A549 (cell line): ENCODE measurements around the gene ARVCF. TPM values are rescaled to one million over a fixed set of nuclear protein-coding genes. Genes with fewer than 3 reads are reported as not detected.
A peak's percentile ranks its signal among the peaks of the same experiment; 100 is the strongest.

Experiments
- ATAC-seq, 2 experiments: fragments of 200-7000 bp in 1 of 2; fragments of >200 bp in 1 of 2; cut with Nextera tagmentation in 1 of 2; cut with Tn5 transposase in 1 of 2; 3 replicates each; pipeline versions ENCODE4 v1.8.0 to v1.9.1; 2018 to 2020; ENCODE audit warnings: mild to moderate bottlenecking in 1 of 2, moderate library complexity in 1 of 2
- CTCF ChIA-PET: fragments of 300-600 bp; sonication (Branson Sonifier 250); formaldehyde crosslinking; extraction: SDS; loops from one replicate; lab custom pipeline; 2021; ENCODE audit warnings: antibody characterized with exemption, inconsistent platforms; lab: Yijun Ruan, JAX
- POLR2A ChIA-PET: fragments of 350-600 bp; formaldehyde crosslinking; extraction: SDS; loops from one replicate; lab custom pipeline; 2021; ENCODE audit warnings: antibody characterized with exemption, inconsistent platforms; lab: Yijun Ruan, JAX
- DNase-seq, 2 experiments: peaks; one replicate each; pipeline versions ENCODE4 v3.0.0 to v3.0.0-alpha.2; 2011 to 2016; ENCODE audit warnings: low read depth in 1 of 2, low spot score in 1 of 2
- FAIRE-seq: peaks from 2 replicates; lab custom pipeline; 2011; peaks lifted over from hg19 to GRCh38; lab: Jason Lieb, UNC
- H3K27ac ChIP-seq, 2 experiments: fragments of >200 bp; sonication (Bioruptor Twin); formaldehyde crosslinking; 3 replicates each; pipeline ENCODE4 v1.5.1; 2016 to 2017
- H3K4me1 ChIP-seq: fragments of >200 bp; sonication (Bioruptor Twin); formaldehyde crosslinking; 3 replicates; pipeline ENCODE4 v1.6.1; 2016
- H3K4me2 ChIP-seq: fragments of >200 bp; sonication (Bioruptor Twin); formaldehyde crosslinking; 3 replicates; pipeline ENCODE4 v1.6.1; 2016
- H3K4me3 ChIP-seq: fragments of >200 bp; sonication (Bioruptor Twin); formaldehyde crosslinking; 3 replicates; pipeline ENCODE4 v1.5.1; 2016
- H3K9me3 ChIP-seq: fragments of >200 bp; sonication (Bioruptor Twin); formaldehyde crosslinking; 3 replicates; pipeline ENCODE4 v1.6.1; 2016
- ATOH8 ChIP-seq: fragments of 250-450 bp; sonication (Bioruptor Pico); IDR thresholded peaks from 2 replicates; pipeline ENCODE4 v1.5.0; 2020; ENCODE audit warnings: low read depth, mild to moderate bottlenecking, moderate library complexity
- BHLHE40 ChIP-seq: IDR thresholded peaks from 2 replicates; pipeline ENCODE4 v1.6.1; 2012; ENCODE audit warnings: low read depth, low read length, inconsistent platforms
- E2F6 ChIP-seq: IDR thresholded peaks from 2 replicates; pipeline ENCODE4 v1.6.1; 2012; ENCODE audit warnings: low read depth, borderline replicate concordance
- EHMT2 ChIP-seq: fragments of 200-600 bp; sonication (generic); IDR thresholded peaks from 2 replicates; pipeline ENCODE4 v1.6.1; 2016; ENCODE audit warnings: antibody characterized with exemption, low read depth, mild to moderate bottlenecking, moderate library complexity
- GATA3 ChIP-seq: IDR thresholded peaks from 2 replicates; pipeline ENCODE4 v1.6.1; 2012; ENCODE audit warnings: borderline replicate concordance
- HEYL ChIP-seq: fragments of 250-450 bp; sonication (Bioruptor Pico); IDR thresholded peaks from 2 replicates; pipeline ENCODE4 v1.8.0; 2021; ENCODE audit warnings: mild to moderate bottlenecking, moderate library complexity
- HOXB13 ChIP-seq: fragments of 250-450 bp; sonication (Bioruptor Pico); IDR thresholded peaks from 2 replicates; pipeline ENCODE4 v1.5.0; 2020; ENCODE audit warnings: low read depth, mild to moderate bottlenecking, moderate library complexity
- KDM5A ChIP-seq: fragments of 200-600 bp; sonication (generic); IDR thresholded peaks from 2 replicates; pipeline ENCODE4 v1.6.1; 2016; ENCODE audit warnings: antibody characterized with exemption, mild to moderate bottlenecking
- MAX ChIP-seq: IDR thresholded peaks from 2 replicates; pipeline ENCODE4 v1.6.1; 2012
- NR3C1 ChIP-seq: fragments of >200 bp; sonication (Bioruptor Twin); formaldehyde crosslinking; IDR thresholded peaks from 3 replicates; pipeline ENCODE4 v1.6.1; 2017
- PHF8 ChIP-seq: fragments of 200-600 bp; sonication (generic); IDR thresholded peaks from 2 replicates; pipeline ENCODE4 v1.6.1; 2016; ENCODE audit warnings: low read depth, mild to moderate bottlenecking, antibody characterized with exemption, moderate library complexity, borderline replicate concordance
- RAD21 ChIP-seq, 2 experiments: fragments of >200 bp in 1 of 2; sonication (Bioruptor Twin) in 1 of 2; formaldehyde crosslinking in 1 of 2; IDR thresholded peaks in 1 of 2; conservative IDR thresholded peaks in 1 of 2; 2 replicates in 1 of 2; 3 replicates in 1 of 2; pipeline ENCODE4 v1.6.1; 2012 to 2018; ENCODE audit warnings: inconsistent platforms in 1 of 2
- RARB ChIP-seq: fragments of 250-450 bp; sonication (Bioruptor Pico); IDR thresholded peaks from 2 replicates; pipeline ENCODE4 v1.8.0; 2021; ENCODE audit warnings: mild to moderate bottlenecking, moderate library complexity
- RCOR1 ChIP-seq: fragments of 150-350 bp; IDR thresholded peaks from 2 replicates; pipeline ENCODE4 v1.6.1; 2014; ENCODE audit warnings: antibody characterized with exemption, low read length, low read depth
- TFCP2L1 ChIP-seq: fragments of 250-450 bp; sonication (Bioruptor Pico); IDR thresholded peaks from 2 replicates; pipeline ENCODE4 v1.5.0; 2021; ENCODE audit warnings: mild to moderate bottlenecking
- TP53 ChIP-seq: fragments of 250-450 bp; sonication (Bioruptor Pico); IDR thresholded peaks from 2 replicates; pipeline ENCODE4 v1.5.0; 2021; ENCODE audit warnings: mild to moderate bottlenecking, moderate library complexity
- ZSCAN20 ChIP-seq: fragments of 250-450 bp; sonication (Bioruptor Pico); IDR thresholded peaks from 2 replicates; pipeline ENCODE4 v1.8.0; 2022; ENCODE audit warnings: mild to moderate bottlenecking, moderate library complexity
- WGBS: methylation state at CpG from one replicate; pipeline ENCODE4 v1.1.6; 2017; ENCODE audit errors: missing lambda C conversion rate; 5-methylcytosine and 5-hydroxymethylcytosine counted together
- polyA plus RNA-seq, 4 experiments: library from polyadenylated mRNA; depleted of rRNA in 3 of 4; stranded (reverse); fragments of >200 nt; fragmentation: RNase III in 1 of 4; extraction: RNeasy Plus Mini Kit Qiagen cat#74134 plus additional on column Dnase treatment in 1 of 4; gene quantifications; 2 replicates in 3 of 4; 3 replicates in 1 of 4; pipeline ENCODE4 v1.2.3, GENCODE V29; 2011 to 2017

Gene ARVCF
- polyA plus RNA-seq, 2 of the 4 experiments (the other 2 are of a cell fraction): 0.81 to 2.1 TPM

DNA sequence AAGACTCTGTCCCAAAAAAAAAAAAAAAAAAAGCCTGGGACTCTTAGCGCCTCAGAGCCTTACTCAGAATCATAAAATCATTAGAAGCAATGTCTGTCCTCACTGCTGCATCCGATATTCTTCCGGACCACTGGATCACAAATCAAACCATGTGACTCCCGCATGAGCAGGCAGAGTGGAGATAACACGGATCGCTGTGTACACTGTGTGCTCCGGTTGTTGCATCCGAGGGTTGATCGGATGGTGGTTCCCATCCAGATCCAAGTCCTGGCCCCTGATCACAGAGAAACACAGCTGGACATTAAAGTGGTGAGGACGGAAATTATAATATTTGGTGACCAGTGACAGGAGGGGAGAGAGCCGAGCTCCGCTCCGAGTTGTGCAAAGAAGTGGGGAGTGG is 65.3 kb downstream of the ARVCF start:
- ChIA-PET POLR2A (no interaction called here), CTCF (interaction anchor here (0.8 to 3.1 kb wide), 3 partner anchors 21 to 221 kb away, joined by 3 to 15 read pairs (median 5); no protein-coding TSS in a partner anchor)
- TF ChIP-seq RAD21 (conservative IDR thresholded peaks at IDR 0.05 in 1 of 2, IDR thresholded peaks at IDR 0.05 in 1 of 2): no peak
- FAIRE-seq (no peak), ATAC-seq (no peak), DNase-seq (no peak)
- Histone ChIP-seq H3K4me3 (no peak overlapping the region), H3K4me1 (peaks cover 22% of the 10 kb centered on the region), H3K9me3 (no peaks in the 10 kb centered on the region), H3K27ac (no peak overlapping the region), H3K4me2 (no peak overlapping the region)
- WGBS: 89% methylated on average over 13 of the region's 13 CpGs

DNA sequence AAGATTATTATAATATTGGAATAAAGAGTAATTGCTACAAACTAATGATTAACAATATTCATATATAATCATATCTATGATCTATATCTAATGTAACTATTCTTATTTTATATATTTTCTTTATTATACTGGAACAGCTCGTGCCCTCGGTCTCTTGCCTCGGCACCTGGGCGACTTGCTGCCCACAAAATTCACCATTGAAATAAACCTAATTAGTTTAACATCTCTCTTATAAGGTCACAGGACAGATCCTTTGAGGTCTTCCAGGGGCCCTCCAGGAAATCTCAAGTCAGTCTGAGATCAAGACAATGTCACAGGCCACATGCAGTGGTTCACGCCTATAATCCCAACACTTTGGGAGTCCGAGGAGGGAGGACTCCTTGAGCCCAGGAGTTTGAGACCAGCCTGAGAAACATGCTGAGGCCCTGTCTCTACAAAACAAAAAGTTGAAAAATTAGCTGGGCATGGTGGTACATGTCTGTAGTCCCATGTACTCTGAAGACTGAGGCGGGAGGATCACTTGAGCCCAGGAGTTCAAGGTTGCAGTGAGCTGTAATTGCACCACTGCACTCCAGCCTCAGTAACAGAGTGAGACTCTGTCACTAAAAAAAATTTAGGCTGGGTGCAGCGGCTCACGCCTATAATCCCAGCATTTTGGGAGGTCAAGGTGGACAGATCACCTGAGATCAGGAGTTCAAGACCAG is 68.4 kb downstream of the ARVCF start:
- peaks cover 30% of the 10 kb centered on the region for H3K4me1 ChIP-seq
- FAIRE-seq (no peak), DNase-seq (no peak), ATAC-seq (no peak)
- H3K27ac ChIP-seq: no peak overlapping the region
- ChIA-PET POLR2A (no interaction called here), CTCF (interaction anchor here (0.8 to 2.0 kb wide), 10 partner anchors 9 to 228 kb away, joined by 3 to 7 read pairs (median 4); partner anchors contain the start of gene GP1BB)
- WGBS: 63% methylated on average over 9 of the region's 9 CpGs
- TF ChIP-seq E2F6 (no peak), PHF8 (no peak), HEYL (CRISPR knock-in tag) (no peak), BHLHE40 (no peak), TFCP2L1 (CRISPR knock-in tag) (no peak), NR3C1 (no peak), RCOR1 (no peak), GATA3 (no peak), TP53 (CRISPR knock-in tag) (no peak), EHMT2 (no peak), ZSCAN20 (no peak), HOXB13 (CRISPR knock-in tag) (no peak), KDM5A (no peak), RAD21 (conservative IDR thresholded peaks at IDR 0.05 in 1 of 2, IDR thresholded peaks at IDR 0.05 in 1 of 2) (no peak), ATOH8 (CRISPR knock-in tag) (no peak)
- no peak overlapping the region for H3K4me3 ChIP-seq
- H3K4me2 ChIP-seq: no peak overlapping the region
- H3K9me3 ChIP-seq: no peaks in the 10 kb centered on the region

DNA sequence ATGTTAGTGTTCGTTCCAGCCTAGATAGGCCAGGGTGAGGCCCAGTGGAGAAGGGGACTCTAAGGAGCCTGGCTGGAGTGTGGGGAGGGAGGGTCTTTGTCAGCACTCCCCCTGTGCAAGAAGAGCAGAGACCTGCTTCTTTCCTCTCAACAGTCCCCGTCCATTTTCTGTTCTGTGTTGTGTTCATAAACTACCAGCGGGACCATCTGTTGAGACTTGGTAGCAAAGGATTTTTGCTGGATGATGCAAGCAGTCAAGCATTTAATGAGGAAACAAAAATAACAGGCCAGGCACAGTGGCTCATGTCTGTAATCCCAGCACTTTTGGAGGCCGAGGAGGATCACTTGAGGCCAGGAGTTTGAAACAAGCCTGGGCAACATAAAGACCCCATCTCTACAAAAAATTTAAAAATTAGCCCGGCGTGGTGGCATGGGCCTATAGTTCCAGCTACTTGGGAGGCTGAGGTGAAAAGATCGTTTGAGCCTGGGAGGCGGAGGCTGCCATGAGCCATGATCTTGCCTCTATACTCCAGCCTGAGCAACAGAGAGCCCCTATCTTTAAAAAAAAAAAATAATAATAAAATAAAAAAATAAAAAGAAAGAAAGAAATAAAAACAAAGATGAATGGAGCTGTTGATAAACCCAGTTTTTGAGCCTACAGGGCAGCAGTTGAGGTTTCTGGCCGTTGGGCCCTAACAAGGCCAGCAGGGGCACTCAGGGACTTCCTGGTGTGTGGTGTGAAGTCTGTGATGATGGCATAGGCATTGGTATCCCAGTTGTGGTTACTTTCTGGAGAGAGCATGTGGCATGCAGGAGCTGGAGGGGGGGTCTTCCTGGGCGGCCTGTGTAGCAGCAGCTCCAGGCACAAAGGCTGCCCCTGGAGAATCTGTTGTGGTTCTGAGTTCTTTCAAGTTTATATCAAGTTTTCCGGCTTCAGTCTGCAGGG is 73.3 kb downstream of the ARVCF start:
- DNase-seq: peak; percentile 29 to 51
- peak overlapping the region; percentile 99 to 100 for H3K27ac ChIP-seq
- H3K9me3 ChIP-seq: no peaks in the 10 kb centered on the region
- WGBS: 54% methylated on average over 11 of the region's 11 CpGs
- H3K4me2 ChIP-seq: peak overlapping the region; percentile 93
- peak overlapping the region; percentile 91 for H3K4me3 ChIP-seq
- H3K4me1 ChIP-seq: peaks cover 29% of the 10 kb centered on the region
- peak in 1 of 2 experiments; percentile 6; a peak in 2 of 6 replicates for ATAC-seq
- no peak for FAIRE-seq
- POLR2A ChIA-PET: no interaction called here
- CTCF ChIA-PET: interaction anchor here (0.5 to 2.0 kb wide), 4 partner anchors 10 to 673 kb away, joined by 3 to 13 read pairs (median 4); no protein-coding TSS in a partner anchor
- TF ChIP-seq MAX (peak; percentile 14; the same call in 1 of the 2 replicates), RARB (CRISPR knock-in tag) (no peak), ATOH8 (CRISPR knock-in tag) (no peak)
- TF ChIP-seq, all 56 proteins: peak for 1
